NB4 (cell line): ENCODE measurements around the gene MYL6.

Source experiments
- MAX ChIP-seq: IDR thresholded peaks from 2 replicates; pipeline ENCODE4 v1.6.1; 2011; ENCODE audit warnings: low read depth, low read length
- MYC ChIP-seq: IDR thresholded peaks from 2 replicates; pipeline ENCODE4 v1.6.1; 2011; ENCODE audit warnings: low read depth, low read length
- POLR2A ChIP-seq: IDR thresholded peaks from 2 replicates; pipeline ENCODE4 v1.6.1; 2011; ENCODE audit warnings: mild to moderate bottlenecking; ENCODE audit not compliant: insufficient read length; ENCODE audit errors: extremely low read depth
- TF ChIP-seq, protein P1 (sequence below): IDR thresholded peaks from one replicate; pipeline ENCODE4 v1.5.1; 2012; ENCODE audit warnings: low read depth, low read length

DNA sequence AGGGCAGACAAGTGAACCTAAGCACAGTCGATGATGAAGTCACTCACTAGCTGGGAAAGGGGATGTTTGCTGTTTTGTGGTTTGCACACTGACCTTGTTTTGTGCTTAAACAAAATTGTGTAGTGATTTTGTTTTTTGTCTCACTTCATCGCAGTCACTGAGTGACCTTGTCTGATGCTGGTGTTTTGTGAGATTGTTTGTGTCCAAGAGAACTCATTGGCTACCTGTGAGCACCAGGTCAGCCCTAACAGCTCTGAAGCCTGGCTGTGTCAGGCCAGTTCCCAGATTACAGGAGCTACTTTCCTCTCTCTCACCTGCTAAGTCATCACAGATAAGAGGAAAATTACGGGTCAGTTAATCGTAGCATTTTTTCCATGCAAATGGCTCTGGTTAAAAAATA, 34.0 kb upstream of the MYL6 start:
- TF ChIP-seq, protein P1, sequence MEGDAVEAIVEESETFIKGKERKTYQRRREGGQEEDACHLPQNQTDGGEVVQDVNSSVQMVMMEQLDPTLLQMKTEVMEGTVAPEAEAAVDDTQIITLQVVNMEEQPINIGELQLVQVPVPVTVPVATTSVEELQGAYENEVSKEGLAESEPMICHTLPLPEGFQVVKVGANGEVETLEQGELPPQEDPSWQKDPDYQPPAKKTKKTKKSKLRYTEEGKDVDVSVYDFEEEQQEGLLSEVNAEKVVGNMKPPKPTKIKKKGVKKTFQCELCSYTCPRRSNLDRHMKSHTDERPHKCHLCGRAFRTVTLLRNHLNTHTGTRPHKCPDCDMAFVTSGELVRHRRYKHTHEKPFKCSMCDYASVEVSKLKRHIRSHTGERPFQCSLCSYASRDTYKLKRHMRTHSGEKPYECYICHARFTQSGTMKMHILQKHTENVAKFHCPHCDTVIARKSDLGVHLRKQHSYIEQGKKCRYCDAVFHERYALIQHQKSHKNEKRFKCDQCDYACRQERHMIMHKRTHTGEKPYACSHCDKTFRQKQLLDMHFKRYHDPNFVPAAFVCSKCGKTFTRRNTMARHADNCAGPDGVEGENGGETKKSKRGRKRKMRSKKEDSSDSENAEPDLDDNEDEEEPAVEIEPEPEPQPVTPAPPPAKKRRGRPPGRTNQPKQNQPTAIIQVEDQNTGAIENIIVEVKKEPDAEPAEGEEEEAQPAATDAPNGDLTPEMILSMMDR = no peak
- no peak for TF ChIP-seq POLR2A
- no peak for TF ChIP-seq MYC
- TF ChIP-seq MAX = no peak
